H1 (cell line): ENCODE data around the gene ZSCAN21. TPM values are rescaled to one million over a fixed set of nuclear protein-coding genes. Genes with fewer than 3 reads are reported as not detected.

Source experiments
- CTCF ChIA-PET: fragments of 300-600 bp; sonication (Branson Sonifier 250); formaldehyde crosslinking; loops from one replicate; lab custom pipeline; 2021; ENCODE audit not compliant: partially characterized antibody; lab: Charles Lee
- POLR2A ChIA-PET: fragments of 300-600 bp; sonication (Branson Sonifier 250); formaldehyde crosslinking; loops from one replicate; lab custom pipeline; 2021; ENCODE audit warnings: inconsistent platforms; ENCODE audit not compliant: partially characterized antibody; lab: Charles Lee
- DNase-seq, 2 experiments: peaks; one replicate each; pipeline versions ENCODE4 v3.0.0 to v3.0.0-alpha.2; 2010 to 2022; ENCODE audit warnings: low spot score in 2 of 2, low read depth in 1 of 2, mixed read lengths in 1 of 2
- FAIRE-seq: peaks from 2 replicates; lab custom pipeline; 2011; peaks lifted over from hg19 to GRCh38; lab: Jason Lieb, UNC
- H2AFZ ChIP-seq: 2 replicates; pipeline ENCODE4 v1.8.1; 2012; ENCODE audit warnings: low read length, inconsistent platforms
- H2AK5ac ChIP-seq: 2 replicates; pipeline ENCODE4 v1.6.1; 2013; ENCODE audit warnings: low read depth, low read length
- H2BK120ac ChIP-seq: replicated peaks from 2 replicates; pipeline ENCODE3; 2013; ENCODE audit warnings: low read depth, low read length, inconsistent platforms
- H2BK12ac ChIP-seq: 2 replicates; pipeline ENCODE4 v1.6.1; 2013; ENCODE audit warnings: low read depth, low read length
- H2BK15ac ChIP-seq: 2 replicates; pipeline ENCODE4 v1.6.1; 2013; ENCODE audit warnings: low read length
- H2BK20ac ChIP-seq: 2 replicates; pipeline ENCODE4 v1.6.1; 2013; ENCODE audit warnings: low read length
- H2BK5ac ChIP-seq: 2 replicates; pipeline ENCODE4 v1.6.1; 2013; ENCODE audit warnings: low read depth, low read length
- H3K14ac ChIP-seq: 2 replicates; pipeline ENCODE4 v1.6.1; 2013; ENCODE audit warnings: inconsistent platforms; ENCODE audit not compliant: insufficient read length
- H3K18ac ChIP-seq: 2 replicates; pipeline ENCODE4 v1.6.1; 2013; ENCODE audit warnings: low read length; ENCODE audit errors: extremely low read depth
- H3K23ac ChIP-seq: 2 replicates; pipeline ENCODE4 v1.6.1; 2013; ENCODE audit warnings: inconsistent platforms; ENCODE audit not compliant: insufficient read length
- H3K23me2 ChIP-seq: 2 replicates; pipeline ENCODE4 v1.6.1; 2013; ENCODE audit warnings: low read depth, low read length
- H3K27ac ChIP-seq: 2 replicates; pipeline ENCODE4 v1.6.1; 2011; ENCODE audit warnings: low read depth, low read length, inconsistent platforms
- H3K27me3 ChIP-seq, 4 experiments: replicated peaks in 1 of 4; 1 replicate in 1 of 4; 2 replicates in 3 of 4; pipeline versions ENCODE4 v1.6.1 to v1.8.1; 2011 to 2013; ENCODE audit warnings: low read length in 3 of 4, mild to moderate bottlenecking in 3 of 4, inconsistent platforms in 2 of 4, mixed read lengths in 2 of 4, moderate library complexity in 1 of 4; ENCODE audit not compliant: control insufficient read depth in 3 of 4, insufficient read depth in 3 of 4; ENCODE audit errors: extremely low read depth in 1 of 4
- H3K36me3 ChIP-seq, 4 experiments: 2 replicates each; pipeline versions ENCODE4 v1.6.1 to v1.8.1; 2011 to 2013; ENCODE audit warnings: mild to moderate bottlenecking in 4 of 4, low read length in 3 of 4, moderate library complexity in 2 of 4, control low read depth in 1 of 4, inconsistent platforms in 1 of 4; ENCODE audit not compliant: insufficient read depth in 4 of 4, control insufficient read depth in 2 of 4
- H3K4ac ChIP-seq: replicated peaks from 2 replicates; pipeline ENCODE3; 2013; ENCODE audit warnings: low read length, low read depth, mixed read lengths, inconsistent platforms; ENCODE audit not compliant: insufficient read length
- H3K4me1 ChIP-seq, 4 experiments: replicated peaks in 1 of 4; 1 replicate in 1 of 4; 2 replicates in 3 of 4; pipeline versions ENCODE4 v1.6.1 to v1.8.1; 2011 to 2013; ENCODE audit warnings: low read length in 3 of 4, inconsistent platforms in 2 of 4, mixed read lengths in 1 of 4; ENCODE audit not compliant: insufficient read depth in 4 of 4, control insufficient read depth in 3 of 4
- H3K4me2 ChIP-seq, 2 experiments: 2 replicates each; pipeline versions ENCODE4 v1.6.1 to v1.8.1; 2011 to 2013; ENCODE audit warnings: low read depth in 2 of 2, low read length in 2 of 2, control low read depth in 1 of 2, inconsistent platforms in 1 of 2, mild to moderate bottlenecking in 1 of 2; ENCODE audit not compliant: insufficient read depth in 1 of 2
- H3K4me3 ChIP-seq, 4 experiments: fragments of 200-600, 300-600 bp in 1 of 4; sonication (generic), shearing (Covaris generic), sonication (Bioruptor Twin) in 1 of 4; 2 replicates each; pipeline versions ENCODE4 v1.5.1 to v1.8.1; 2011 to 2016; ENCODE audit warnings: low read length in 4 of 4, low read depth in 3 of 4, control low read depth in 2 of 4, inconsistent platforms in 2 of 4, mild to moderate bottlenecking in 2 of 4, mixed read lengths in 1 of 4, moderate library complexity in 1 of 4; ENCODE audit not compliant: insufficient read depth in 2 of 4; ENCODE audit errors: extremely low read depth in 1 of 4
- H3K56ac ChIP-seq: replicated peaks from 2 replicates; pipeline ENCODE3; 2013; ENCODE audit warnings: low read depth, mild to moderate bottlenecking, mixed read lengths, low read length, inconsistent platforms; ENCODE audit not compliant: insufficient read length
- H3K79me1 ChIP-seq: 2 replicates; pipeline ENCODE4 v1.6.1; 2013; ENCODE audit warnings: low read depth, low read length, control low read depth
- H3K79me2 ChIP-seq, 2 experiments: 2 replicates each; pipeline versions ENCODE4 v1.6.1 to v1.8.1; 2012 to 2013; ENCODE audit warnings: low read length in 2 of 2, mild to moderate bottlenecking in 2 of 2, inconsistent platforms in 1 of 2; ENCODE audit not compliant: insufficient read depth in 2 of 2, control insufficient read depth in 1 of 2
- H3K9ac ChIP-seq, 4 experiments: replicated peaks in 1 of 4; 1 replicate in 1 of 4; 2 replicates in 3 of 4; pipeline versions ENCODE4 v1.6.1 to v1.8.1; 2011 to 2013; ENCODE audit warnings: low read depth in 3 of 4, low read length in 3 of 4, control low read depth in 2 of 4, mild to moderate bottlenecking in 2 of 4, moderate library complexity in 2 of 4, inconsistent platforms in 1 of 4; ENCODE audit errors: extremely low read depth in 1 of 4
- H3K9me3 ChIP-seq, 2 experiments: 2 replicates each; pipeline versions ENCODE4 v1.6.1 to v1.8.1; 2012 to 2013; ENCODE audit warnings: mild to moderate bottlenecking in 2 of 2, moderate library complexity in 2 of 2, control low read depth in 1 of 2, inconsistent platforms in 1 of 2, low read depth in 1 of 2, low read length in 1 of 2, mixed read lengths in 1 of 2; ENCODE audit not compliant: insufficient read depth in 2 of 2
- H4K20me1 ChIP-seq, 2 experiments: replicated peaks in 1 of 2; 2 replicates each; pipeline versions ENCODE3 to v1.8.1; 2011 to 2013; ENCODE audit warnings: inconsistent platforms in 2 of 2, low read length in 2 of 2, mild to moderate bottlenecking in 1 of 2; ENCODE audit not compliant: insufficient read depth in 2 of 2, control insufficient read depth in 1 of 2
- H4K5ac ChIP-seq: 2 replicates; pipeline ENCODE4 v1.6.1; 2013; ENCODE audit warnings: low read length, low read depth, mixed read lengths, inconsistent platforms; ENCODE audit not compliant: insufficient read length
- H4K8ac ChIP-seq: 2 replicates; pipeline ENCODE4 v1.8.0; 2013; ENCODE audit warnings: mild to moderate bottlenecking, moderate library complexity, low read length, inconsistent platforms; ENCODE audit not compliant: insufficient read depth; ENCODE audit errors: extremely low read depth
- H4K91ac ChIP-seq: replicated peaks from 2 replicates; pipeline ENCODE3; 2013; ENCODE audit warnings: low read length, mixed read lengths, inconsistent platforms; ENCODE audit not compliant: insufficient read length
- KDM4A ChIP-seq: IDR thresholded peaks from one replicate; pipeline ENCODE4 v1.7.1; 2012; ENCODE audit warnings: low read depth, mild to moderate bottlenecking, moderate library complexity, low read length, inconsistent platforms; ENCODE audit not compliant: severe bottlenecking
- KDM5A ChIP-seq: fragments of 200-600 bp; IDR thresholded peaks from 2 replicates; pipeline ENCODE4 v1.7.1; 2012; ENCODE audit warnings: mild to moderate bottlenecking, low read length, inconsistent platforms, mixed read lengths
- TAF7 ChIP-seq: optimal IDR thresholded peaks from 2 replicates; pipeline ENCODE3; 2011; ENCODE audit warnings: low read depth, mild to moderate bottlenecking, inconsistent platforms, low read length, moderate library complexity, borderline replicate concordance
- WGBS, 2 experiments: shearing (Covaris generic) in 1 of 2; methylation state at CpG; one replicate each; pipeline versions ENCODE4 v1.1.6 to v1.1.7; 2013 to 2015; ENCODE audit warnings: low lambda C conversion rate in 2 of 2, mixed read lengths in 2 of 2, inconsistent platforms in 1 of 2, low coverage in 1 of 2, missing lambda C conversion rate in 1 of 2; ENCODE audit not compliant: insufficient replicate concordance in 2 of 2, insufficient coverage in 1 of 2, insufficient read length in 1 of 2; ENCODE audit errors: extremely low coverage in 1 of 2, missing lambda C conversion rate in 1 of 2; 5-methylcytosine and 5-hydroxymethylcytosine counted together
- polyA plus RNA-seq, 7 experiments: library from polyadenylated mRNA; depleted of rRNA in 3 of 7; stranded (reverse) in 5 of 7; unstranded in 2 of 7; fragments of >200 nt in 5 of 7; fragments of 200-250 nt in 2 of 7; gene quantifications; 1 replicate in 5 of 7; 2 replicates in 1 of 7; 4 replicates in 1 of 7; pipeline versions ENCODE4 v1.2.1 to v1.2.3, GENCODE V29; 2011 to 2013; ENCODE audit warnings: missing spikeins in 2 of 7, mixed read lengths in 2 of 7
- total RNA-seq: library from RNA; stranded (reverse); fragmentation: NEBNext Ultra II Directional; extraction: Animal tissue kit (Norgen Biotek cat#: 25700); gene quantifications from 2 replicates; pipeline ENCODE4 v1.2.1, GENCODE V29; 2021

Gene ZSCAN21
- total and polyA plus RNA-seq, 2 of the 8 experiments (the other 6 are each of a cell fraction or from before 2014, with no cell fraction given), result 15.4 to 26.1 TPM

DNA sequence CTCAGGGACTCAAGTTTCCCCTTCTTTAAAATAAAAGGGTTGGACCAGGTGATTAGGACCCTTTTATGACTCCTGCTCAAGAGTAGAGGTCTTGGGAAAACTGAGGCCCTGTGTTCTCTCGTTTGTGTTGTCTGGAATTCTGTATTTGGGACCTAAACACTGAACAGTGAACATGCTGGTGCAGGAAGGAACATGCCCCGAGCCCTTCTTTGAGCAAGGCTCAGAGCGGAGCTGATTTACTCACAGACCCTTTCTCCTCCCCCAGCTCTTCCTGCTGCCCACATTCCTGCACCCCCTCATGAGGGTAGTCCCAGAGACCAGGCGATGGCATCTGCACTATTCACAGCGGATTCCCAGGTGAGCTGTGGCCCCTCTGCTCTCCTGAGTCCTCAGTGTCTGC is 20.0 kb upstream of the ZSCAN21 start:
- Histone ChIP-seq H2BK12ac (no peak overlapping the region), H3K9ac (no peak overlapping the region), H2AK5ac (no peak overlapping the region), H3K18ac (no peak overlapping the region), H3K56ac (no peak overlapping the region), H3K4me1 (no peaks in the 10 kb centered on the region), H2BK120ac (no peak overlapping the region), H3K9me3 (no peaks in the 10 kb centered on the region; a peak in 1 of 4 replicates), H2BK20ac (no peak overlapping the region), H3K4ac (no peak overlapping the region), H2BK15ac (no peak overlapping the region), H3K4me2 (no peak overlapping the region), H3K36me3 (peaks cover 14 to 61% (median 37%) of the 10 kb centered on the region in 4 experiments), H4K91ac (no peak overlapping the region), H3K14ac (no peak overlapping the region), H4K8ac (no peak overlapping the region), H4K5ac (no peak overlapping the region), H3K4me3 (no peak overlapping the region), H4K20me1 (peaks cover 0 to 3% of the 10 kb centered on the region in 2 experiments), H3K23me2 (no peaks in the 10 kb centered on the region), H3K79me1 (no peaks in the 10 kb centered on the region), H3K23ac (no peak overlapping the region), H3K27me3 (no peaks in the 10 kb centered on the region), H3K27ac (no peak overlapping the region), H2AFZ (no peak overlapping the region), H2BK5ac (no peak overlapping the region), H3K79me2 (no peaks in the 10 kb centered on the region)
- no peak for DNase-seq
- FAIRE-seq, result no peak
- POLR2A ChIA-PET, result interaction anchor here (0.8 to 3.0 kb wide), 7 partner anchors 8 to 494 kb away, joined by 3 to 10 read pairs (median 4); partner anchors contain the start of genes AP4M1, MCM7 and ZKSCAN1
- CTCF ChIA-PET, result interaction anchor here (0.6 to 2.1 kb wide), 8 partner anchors 12 to 116 kb away, joined by 3 to 8 read pairs (median 4); no protein-coding TSS in a partner anchor
- WGBS, 2 experiments, result 84% methylated on average over 5 of the region's 5 CpGs; no CpG with 5 or more reads in 1 of the 2 experiments
- TF ChIP-seq TAF7 (no peak), KDM4A (no peak), KDM5A (no peak)
